Heart right ventricle (tissue), 16 donors: ENCODE results near the gene SLIT3. TPM values are rescaled to one million over a fixed set of nuclear protein-coding genes. Genes with fewer than 3 reads are reported as not detected.
A peak's percentile ranks its signal among the peaks of the same experiment; 100 is the strongest.

Source experiments
- ATAC-seq, 8 donors: fragments of 200-7000 bp; cut with Tn5 transposase; one replicate each; pipeline ENCODE4 v1.9.1; 2020; ENCODE audit warnings: mild to moderate bottlenecking in 8 of 8, moderate library complexity in 8 of 8, moderate number of reproducible peaks in 1 of 8
- DNase-seq, 2 donors: peaks; one replicate each; pipeline ENCODE4 v3.0.0-alpha.2; 2020
- H3K27ac ChIP-seq, 10 donors: fragments of 200-600 bp; sonication (generic) in 2 of 10; one replicate each; pipeline versions ENCODE4 v1.5.0 to v1.8.0; 2020 to 2022; ENCODE audit warnings: mild to moderate bottlenecking in 3 of 10
- H3K27me3 ChIP-seq, 7 donors: fragments of 200-600 bp; one replicate each; pipeline ENCODE4 v1.8.0; 2021 to 2022; ENCODE audit warnings: mild to moderate bottlenecking in 2 of 7
- H3K36me3 ChIP-seq, 9 donors: fragments of 200-600 bp; sonication (generic) in 1 of 9; one replicate each; pipeline versions ENCODE4 v1.5.0 to v1.8.0; 2020 to 2022; ENCODE audit warnings: mild to moderate bottlenecking in 2 of 9
- H3K4me1 ChIP-seq, 9 donors: fragments of 200-600 bp; sonication (generic) in 1 of 9; one replicate each; pipeline versions ENCODE4 v1.5.0 to v1.8.0; 2020 to 2022; ENCODE audit warnings: mild to moderate bottlenecking in 4 of 9
- H3K4me3 ChIP-seq, 10 donors: fragments of 200-600 bp; sonication (generic) in 2 of 10; one replicate each; pipeline versions ENCODE4 v1.5.0 to v1.8.0; 2020 to 2022; ENCODE audit warnings: mild to moderate bottlenecking in 7 of 10, moderate library complexity in 2 of 10
- H3K9me3 ChIP-seq, 11 donors: fragments of 200-600 bp in 10 of 11; sonication (generic) in 2 of 11; one replicate each; pipeline versions ENCODE4 v1.5.0 to v1.8.0; 2013 to 2022; ENCODE audit warnings: mild to moderate bottlenecking in 2 of 11, control low read depth in 1 of 11, moderate library complexity in 1 of 11
- WGBS, 2 donors: extraction: QIAGEN DNeasy Blood & Tissue Kit; methylation state at CpG; one replicate each; pipeline ENCODE4 v1.1.7; 2013; ENCODE audit warnings: inconsistent platforms in 1 of 2; 5-methylcytosine and 5-hydroxymethylcytosine counted together
- intact Hi-C, 10 donors: fragments of 100-400 bp; cut with DNase I; formaldehyde crosslinking; loops; one replicate each; pipeline versions ENCODE4 v1.11.1 to v1.14.2; 2022
- polyA plus RNA-seq, 2 donors: library from polyadenylated mRNA; stranded (reverse); fragments of 200-250 nt; gene quantifications; one replicate each; pipeline ENCODE4 v1.2.3, GENCODE V29; 2013
- total RNA-seq, 10 donors: library from RNA; stranded (reverse); fragmentation: NEBNext Ultra II Directional in 3 of 10; extraction: Animal tissue kit (Norgen Biotek cat#: 25700) in 3 of 10; gene quantifications; one replicate each; pipeline versions ENCODE4 v1.2.1 to v1.2.4, GENCODE V29; 2021 to 2023
- TF ChIP-seq, protein P1 (sequence below), 9 donors: fragments of 200-600 bp; sonication (generic) in 2 of 9; IDR thresholded peaks; one replicate each; pipeline versions ENCODE4 v1.5.0 to v1.8.0; 2021 to 2022; ENCODE audit warnings: antibody characterized with exemption in 9 of 9, mild to moderate bottlenecking in 5 of 9, moderate library complexity in 1 of 9
- donor health status: Arrhythmogenic right ventricular cardiomyopathy.
- donor health status: ischemic (EF 13 %, LVEDD 7.1; RV severe dilation, severe dysfunction).
- donor health status: healthy with polysubstance abuse.
- donor health status: DM: no; HTN: yes; CAD: no.
- donor health status: DM: no; HTN: no; CAD: no.
- donor health status: ischemic (EF 25% LVEDD 6.9; RV normal size, moderate dysfunction).
- donor health status: ischemic (EF 25% LVEDD 5.7; RV mildly dilated, moderate dysfunction).
- donor health status: healthy.
- donor health status: DM: yes; HTN: yes; CAD: no.
- donor health status: Ischemic cardiomyopathy.
- donor health status: ischemic (EF 35%, LVEDD 5.7; RV mildly dilated, moderate dysfunction).
- donor health status: nonischemic (EF 11% LVEDD 7.7; RV severe dilation, severe dysfunction).
- donor health status: DM: yes; HTN: yes; CAD: no.
- donor health status: PGD.
- donor health status: ischemic (EF 29% LVEDD 5.4; RV normal size, mild dysfunction).
- donor health status: nonischemic (EF 23%, LVEDD 6.1; RV moderate dilation, normal function).

The SLIT3 gene
- total and polyA plus RNA-seq, 12 donors, result 2.0 to 29.2 (median 12.1) TPM

DNA sequence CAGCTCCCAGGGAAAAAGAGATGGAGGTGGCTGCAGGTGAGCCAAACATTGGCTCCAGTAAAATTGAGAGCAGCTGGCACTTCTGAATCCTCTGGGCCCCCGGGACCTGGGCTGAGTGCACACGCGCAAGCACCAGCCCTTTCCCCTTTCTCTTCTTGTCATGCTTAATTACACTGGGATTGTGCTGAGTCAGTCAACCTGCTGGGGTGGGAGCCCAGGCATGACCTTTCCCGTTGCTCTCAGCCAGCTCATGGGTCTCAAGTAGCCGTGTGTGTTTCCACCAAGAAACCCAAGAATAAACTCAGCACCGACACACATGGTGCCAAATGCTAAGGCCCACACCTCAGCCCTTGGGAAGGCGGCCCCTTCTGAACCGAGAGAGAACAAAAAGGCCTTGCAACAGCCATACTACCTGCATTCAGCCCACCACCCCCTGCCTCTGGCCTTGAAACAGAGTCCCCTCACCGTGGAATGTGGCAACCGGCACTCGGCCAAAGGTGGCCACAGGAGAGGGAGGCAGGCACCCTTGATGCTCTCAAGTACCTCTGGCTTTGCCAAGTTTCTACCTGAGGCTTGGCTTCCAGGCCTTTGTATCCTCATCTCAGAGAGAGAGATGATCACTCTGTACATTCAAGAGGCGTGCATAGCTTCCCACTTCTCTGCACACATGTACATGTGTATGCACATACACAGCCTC, 28.1 kb downstream of the SLIT3 start:
- peak in 1 of 8 donors; percentile 13 for ATAC-seq
- Histone ChIP-seq H3K9me3 (no peaks in the 10 kb centered on the region), H3K4me3 (no peak overlapping the region), H3K27me3 (peaks cover 0 to 3% (median 0%) of the 10 kb centered on the region in 7 donors), H3K36me3 (no peaks in the 10 kb centered on the region), H3K27ac (no peak overlapping the region), H3K4me1 (no peaks in the 10 kb centered on the region)
- no peak for DNase-seq
- TF ChIP-seq, protein P1, sequence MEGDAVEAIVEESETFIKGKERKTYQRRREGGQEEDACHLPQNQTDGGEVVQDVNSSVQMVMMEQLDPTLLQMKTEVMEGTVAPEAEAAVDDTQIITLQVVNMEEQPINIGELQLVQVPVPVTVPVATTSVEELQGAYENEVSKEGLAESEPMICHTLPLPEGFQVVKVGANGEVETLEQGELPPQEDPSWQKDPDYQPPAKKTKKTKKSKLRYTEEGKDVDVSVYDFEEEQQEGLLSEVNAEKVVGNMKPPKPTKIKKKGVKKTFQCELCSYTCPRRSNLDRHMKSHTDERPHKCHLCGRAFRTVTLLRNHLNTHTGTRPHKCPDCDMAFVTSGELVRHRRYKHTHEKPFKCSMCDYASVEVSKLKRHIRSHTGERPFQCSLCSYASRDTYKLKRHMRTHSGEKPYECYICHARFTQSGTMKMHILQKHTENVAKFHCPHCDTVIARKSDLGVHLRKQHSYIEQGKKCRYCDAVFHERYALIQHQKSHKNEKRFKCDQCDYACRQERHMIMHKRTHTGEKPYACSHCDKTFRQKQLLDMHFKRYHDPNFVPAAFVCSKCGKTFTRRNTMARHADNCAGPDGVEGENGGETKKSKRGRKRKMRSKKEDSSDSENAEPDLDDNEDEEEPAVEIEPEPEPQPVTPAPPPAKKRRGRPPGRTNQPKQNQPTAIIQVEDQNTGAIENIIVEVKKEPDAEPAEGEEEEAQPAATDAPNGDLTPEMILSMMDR (IDR thresholded peaks at IDR 0.05), result no peak
- intact Hi-C loops, result no loop called here
- WGBS, 2 donors, result 86 to 87% methylated on average over 12 of the region's 12 CpGs

DNA sequence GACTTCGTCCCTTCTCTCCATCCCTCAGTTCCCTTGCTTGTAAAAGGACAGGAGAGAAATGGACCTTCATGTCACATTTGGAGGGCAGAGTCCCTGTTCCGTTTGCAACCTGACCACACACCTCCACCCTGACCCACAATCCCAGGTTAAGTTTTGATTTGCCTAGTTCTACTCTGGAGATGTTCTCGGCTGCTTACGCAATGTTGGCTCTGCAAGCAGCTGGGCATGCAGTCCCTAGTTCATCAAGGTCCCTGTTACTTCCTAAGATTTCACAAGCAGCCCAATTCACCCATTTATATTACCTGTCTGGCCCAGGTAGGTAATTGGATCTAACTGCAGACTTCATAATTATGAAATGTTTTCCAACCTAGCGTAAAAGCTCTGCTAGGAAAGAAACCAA, 28.8 kb downstream of the SLIT3 start:
- Histone ChIP-seq H3K4me1 (no peaks in the 10 kb centered on the region), H3K27ac (no peak overlapping the region), H3K9me3 (no peaks in the 10 kb centered on the region), H3K36me3 (no peaks in the 10 kb centered on the region), H3K4me3 (no peak overlapping the region), H3K27me3 (no peaks in the 10 kb centered on the region)
- no peak for DNase-seq
- intact Hi-C loops, result no loop called here
- 94 to 98% methylated on average over 5 of the region's 5 CpGs for WGBS, 2 donors
- no peak for ATAC-seq
- TF ChIP-seq, protein P1 (IDR thresholded peaks at IDR 0.05), result no peak

DNA sequence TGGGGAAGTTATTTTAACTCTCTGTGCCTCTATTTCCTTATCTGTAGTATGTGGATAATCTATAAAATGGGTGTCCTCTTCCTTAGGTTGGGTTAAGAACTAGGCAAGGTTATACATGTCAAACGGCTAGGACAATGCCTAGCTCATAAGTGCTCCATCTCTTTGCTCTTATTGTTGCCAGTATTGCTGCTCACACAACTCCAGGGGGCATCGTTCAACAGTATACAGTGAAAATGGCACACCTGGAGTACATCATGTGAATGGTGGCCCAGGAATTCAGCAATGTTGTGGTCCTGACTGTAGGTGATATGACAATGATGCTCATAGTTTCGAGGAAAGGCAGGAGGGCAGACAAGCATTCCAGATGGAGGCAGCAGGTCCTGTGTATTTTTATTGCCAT, 30.1 kb downstream of the SLIT3 start:
- Histone ChIP-seq H3K27me3 (peaks cover 0 to 3% (median 0%) of the 10 kb centered on the region in 7 donors), H3K9me3 (no peaks in the 10 kb centered on the region), H3K4me1 (no peaks in the 10 kb centered on the region), H3K36me3 (no peaks in the 10 kb centered on the region), H3K27ac (no peak overlapping the region), H3K4me3 (no peak overlapping the region)
- ATAC-seq (no peak), DNase-seq (no peak)
- WGBS, 2 donors, result 77 to 80% methylated on average over 3 of the region's 3 CpGs
- TF ChIP-seq, protein P1 (IDR thresholded peaks at IDR 0.05), result no peak
- intact Hi-C loops, result no loop called here

DNA sequence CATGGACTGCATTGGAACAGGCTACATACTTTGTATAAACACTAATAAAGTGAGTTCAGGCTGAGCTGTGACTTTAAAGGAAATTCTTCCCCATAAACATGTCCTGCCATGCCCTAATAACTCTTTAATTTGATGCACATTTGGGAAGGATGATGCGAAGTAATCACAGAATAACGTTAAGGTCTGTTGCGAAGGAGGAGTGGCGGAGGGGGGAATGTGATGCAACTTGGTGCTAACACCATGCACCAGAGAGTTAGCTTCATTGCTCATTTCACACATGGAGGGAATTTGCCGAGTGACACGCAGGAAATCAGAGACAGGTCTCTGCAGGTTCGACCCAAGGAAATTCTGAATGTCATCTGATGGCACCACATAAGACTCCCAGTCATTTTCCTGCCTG, 32.9 kb downstream of the SLIT3 start:
- ATAC-seq, result no peak
- Histone ChIP-seq H3K9me3 (no peaks in the 10 kb centered on the region), H3K4me3 (no peak overlapping the region), H3K27me3 (peaks cover 0 to 3% (median 0%) of the 10 kb centered on the region in 7 donors), H3K36me3 (no peaks in the 10 kb centered on the region), H3K27ac (no peak overlapping the region), H3K4me1 (no peaks in the 10 kb centered on the region)
- TF ChIP-seq, protein P1 (IDR thresholded peaks at IDR 0.05), result no peak
- intact Hi-C loops, result no loop called here
- WGBS, 2 donors, result 86 to 88% methylated on average over 7 of the region's 7 CpGs
- DNase-seq, result no peak
